ENCODE data around the gene LRMDA.
"Not testable (repeated sequence)": the region's sequence is repeated elsewhere in the genome, so short reads cannot be mapped to it uniquely, and the experiment has no call there.

LRMDA gene

GRCh38 chr10:76051007-76051936 lies 619.8 kb downstream of the LRMDA start:
- no peak for DNase-seq (ENCODE audit: low read depth)

GRCh38 chr10:76052682-76053503 lies 621.5 kb downstream of the LRMDA start:
- DNase-seq (ENCODE audit: low read depth): no peak

DNA sequence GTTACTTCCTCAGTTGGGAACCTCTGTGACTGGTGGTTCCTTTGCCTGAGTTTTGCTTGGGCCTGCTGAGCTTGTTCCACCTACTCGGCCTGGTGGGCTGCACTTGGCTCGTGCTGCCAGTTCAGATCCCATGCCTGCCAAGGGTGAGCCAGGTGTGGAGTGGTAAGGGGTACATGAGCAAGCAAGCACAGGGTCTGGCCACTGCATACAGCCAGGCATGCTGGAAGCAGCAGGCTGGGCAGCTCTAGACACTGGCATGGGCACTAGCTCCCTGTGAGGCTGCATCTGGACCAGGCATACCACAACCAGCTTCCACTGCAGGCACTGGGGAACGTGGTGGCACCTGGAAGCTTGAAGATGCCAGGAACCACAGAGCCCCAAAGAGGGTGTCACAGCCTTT lies 624.0 kb downstream of the LRMDA start:
- no peak for DNase-seq (ENCODE audit: low read depth)

DNA sequence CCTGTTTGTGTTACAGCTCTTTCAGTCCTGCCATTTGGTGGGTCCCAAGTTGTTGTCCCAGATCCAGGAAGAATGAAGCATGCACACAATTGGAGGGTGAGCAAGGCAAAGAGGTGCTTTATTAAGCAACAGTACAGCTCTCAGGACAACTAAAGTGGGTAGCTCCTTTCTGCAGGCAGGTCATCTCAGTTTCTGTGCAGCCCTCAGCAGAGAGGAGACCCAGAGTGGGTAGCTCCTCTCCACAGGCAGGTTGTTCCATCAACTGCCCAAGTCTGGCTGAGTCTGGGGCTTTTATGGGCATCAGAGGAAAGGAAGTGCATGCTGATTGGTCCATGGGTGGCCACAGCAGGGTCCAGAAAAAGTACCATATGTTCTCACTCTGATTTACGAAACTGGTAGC lies 624.5 kb downstream of the LRMDA start:
- no peak for DNase-seq (ENCODE audit: low read depth)

GRCh38 chr10:76060993-76061392 lies 629.6 kb downstream of the LRMDA start:
- not testable (repeated sequence) for DNase-seq (ENCODE audit: low read depth)

- no peak for DNase-seq (ENCODE audit: low read depth)
Observed at GRCh38 chr10:76066457-76066856, 635.0 kb downstream of the LRMDA start.

- DNase-seq (ENCODE audit: low read depth): no peak
Observed at GRCh38 chr10:76067447-76067846, 636.0 kb downstream of the LRMDA start.

DNA sequence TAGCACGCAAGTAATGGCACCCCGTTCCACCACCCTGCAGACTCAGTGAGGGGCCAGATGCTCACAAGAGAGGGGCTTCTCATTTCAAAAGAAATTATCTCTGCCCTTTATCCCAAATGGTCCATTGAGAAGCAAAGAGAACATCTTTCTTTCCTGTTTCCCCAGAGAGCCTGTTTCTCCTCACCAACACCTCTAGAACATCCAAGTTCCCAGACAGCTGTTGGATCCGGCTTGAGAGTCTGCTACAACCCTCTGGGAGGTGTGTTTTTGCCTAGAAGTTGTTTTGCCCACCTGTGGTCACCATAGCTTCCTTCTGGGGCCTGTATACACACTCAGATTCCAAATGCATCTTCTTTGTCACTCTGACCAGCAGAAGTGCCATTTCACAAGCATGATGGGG lies 637.4 kb downstream of the LRMDA start:
- no peak for DNase-seq (ENCODE audit: low read depth)

GRCh38 chr10:76070916-76071315 lies 639.5 kb downstream of the LRMDA start:
- DNase-seq (ENCODE audit: low read depth): no peak

GRCh38 chr10:76071653-76072365 lies 640.4 kb downstream of the LRMDA start:
- DNase-seq (ENCODE audit: low read depth): no peak

- DNase-seq (ENCODE audit: low read depth): no peak
Observed at GRCh38 chr10:76072384-76072783, 641.0 kb downstream of the LRMDA start.

DNA sequence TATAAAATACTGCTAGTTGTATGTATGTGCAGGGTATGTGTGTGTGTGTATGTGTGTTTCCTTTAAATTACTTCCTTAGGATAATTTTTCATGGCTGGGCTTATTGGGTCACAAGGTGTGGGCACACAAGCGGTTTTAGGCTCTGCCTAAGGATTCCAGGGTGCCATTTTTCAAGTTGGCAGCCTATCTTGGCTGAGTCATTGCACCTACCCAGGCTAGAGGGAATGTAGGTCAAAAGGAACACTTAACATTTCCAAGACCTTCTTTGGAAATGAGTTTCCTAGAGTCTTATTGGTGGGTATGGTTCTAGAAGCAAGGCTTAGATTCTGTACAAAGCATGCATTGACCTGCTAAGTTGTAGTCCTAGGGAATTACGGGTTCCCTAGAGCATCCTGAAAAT lies 642.1 kb downstream of the LRMDA start:
- DNase-seq (ENCODE audit: low read depth): no peak

GRCh38 chr10:76074659-76075058 lies 643.2 kb downstream of the LRMDA start:
- no peak for DNase-seq (ENCODE audit: low read depth)

DNA sequence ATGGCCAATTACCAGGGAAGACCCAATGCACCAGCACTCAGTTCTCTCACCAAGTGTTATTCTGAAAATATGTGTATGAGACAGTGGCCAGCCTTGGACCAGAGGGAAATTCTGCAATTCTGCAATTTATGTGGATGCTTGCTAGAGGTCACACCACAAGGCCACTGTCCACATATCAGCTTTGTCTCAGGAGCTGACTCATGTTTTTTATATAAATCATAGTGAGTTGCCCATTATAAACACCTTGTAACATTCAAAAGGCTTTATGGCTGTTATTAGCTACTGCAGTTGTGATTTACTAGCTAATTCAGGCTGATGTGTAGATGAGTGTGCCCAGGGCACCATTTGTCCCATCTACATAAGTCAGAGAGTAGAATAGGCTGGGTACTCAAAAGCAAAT lies 649.0 kb downstream of the LRMDA start:
- no peak for DNase-seq (ENCODE audit: low read depth)

DNA sequence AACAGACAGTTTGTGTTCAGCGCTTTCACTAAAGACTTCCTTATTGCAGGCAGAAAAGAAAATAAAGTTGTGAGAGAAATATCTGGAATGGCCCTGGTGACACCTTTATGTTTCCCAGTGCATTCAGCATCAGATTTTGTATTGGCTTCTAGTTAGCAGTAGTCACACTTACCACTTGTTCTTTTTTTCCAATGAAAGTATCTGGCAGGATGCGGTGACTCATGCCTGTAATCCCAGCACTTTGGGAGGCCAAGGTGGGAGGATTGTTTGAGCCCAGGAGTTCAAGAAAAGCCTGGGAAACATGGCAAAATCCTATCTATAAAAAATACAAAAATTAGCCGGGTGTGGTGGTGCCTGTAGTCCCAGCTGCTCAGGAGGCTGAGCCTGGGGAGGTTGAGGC lies 649.6 kb downstream of the LRMDA start:
- DNase-seq (ENCODE audit: low read depth): no peak

DNA sequence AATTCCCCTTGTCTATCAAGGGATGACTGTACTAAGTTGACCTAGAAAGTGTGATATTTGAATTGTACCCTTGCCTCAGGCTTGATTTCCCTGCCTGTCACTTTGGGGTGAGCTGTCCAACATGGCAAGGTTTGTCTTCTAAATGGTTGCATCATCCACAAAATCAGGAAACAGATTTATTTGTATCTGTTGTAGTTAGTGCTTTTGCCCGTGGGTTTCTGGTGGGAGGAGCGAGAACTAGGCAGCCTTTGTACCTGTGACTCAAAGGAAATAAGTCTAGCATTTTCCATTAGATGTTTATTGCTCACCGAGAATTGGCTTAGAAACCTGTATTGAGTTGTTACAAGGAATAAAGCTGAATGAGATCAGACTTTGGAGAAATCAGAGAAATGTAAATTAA lies 650.8 kb downstream of the LRMDA start:
- DNase-seq (ENCODE audit: low read depth): no peak

- no peak for DNase-seq (ENCODE audit: low read depth)
Observed at GRCh38 chr10:76082956-76083355, 651.5 kb downstream of the LRMDA start.

DNA sequence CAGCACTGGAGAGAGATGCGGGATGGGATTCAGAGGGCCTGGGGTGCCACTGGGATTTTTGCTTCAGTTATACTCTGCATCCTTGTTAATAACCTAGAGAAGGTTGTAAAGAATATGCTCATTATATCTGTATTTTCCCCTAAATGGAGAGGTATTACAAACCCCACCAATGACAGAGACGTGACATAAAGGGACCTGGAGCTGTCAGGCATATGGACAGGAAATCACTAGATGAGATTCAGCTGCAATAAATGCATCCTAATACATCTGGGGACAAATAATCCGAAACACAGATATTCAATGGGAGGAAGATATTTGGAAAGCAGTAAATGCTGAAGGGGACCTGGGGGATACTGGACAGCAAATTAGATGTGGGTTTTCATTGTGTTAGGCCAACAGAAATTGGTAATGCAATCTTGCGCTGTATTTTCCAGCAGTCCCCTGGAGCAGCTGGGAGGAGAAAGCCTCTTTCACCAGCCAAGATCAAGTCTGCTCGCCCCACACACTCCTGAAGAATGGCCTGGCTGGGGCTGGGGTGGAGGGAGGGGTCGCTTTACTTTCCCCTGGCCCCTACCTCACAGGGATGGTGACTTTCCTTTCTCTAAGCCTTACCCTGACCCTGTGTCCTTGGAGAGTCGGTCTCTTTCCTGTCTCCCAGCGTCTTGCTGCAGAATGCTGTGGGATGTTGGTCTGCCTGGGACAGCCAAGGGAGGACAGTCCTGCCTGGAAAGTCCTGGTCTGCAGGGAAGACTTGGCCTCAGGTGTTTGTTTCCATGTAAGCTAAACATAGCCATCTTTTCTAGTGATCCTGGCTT lies 653.8 kb downstream of the LRMDA start:
- no peak for DNase-seq (ENCODE audit: low read depth)

GRCh38 chr10:76085817-76086167 lies 654.4 kb downstream of the LRMDA start:
- DNase-seq (ENCODE audit: low read depth): no peak

GRCh38 chr10:76086170-76086760 lies 654.8 kb downstream of the LRMDA start:
- DNase-seq (ENCODE audit: low read depth): no peak

All from stimulated activated CD8-positive, alpha-beta memory T cell treated with anti-CD3 and anti-CD28 coated beads, Interleukin-7, amount 100 ng/mL, for 24 hours (primary cell).